Heart right ventricle (tissue), 16 donors: ENCODE data around the gene PALD1. TPM values are rescaled to one million over a fixed set of nuclear protein-coding genes. Genes with fewer than 3 reads are reported as not detected.
A peak's percentile ranks its signal among the peaks of the same experiment; 100 is the strongest.

Experiments
- ATAC-seq, 8 donors: fragments of 200-7000 bp; cut with Tn5 transposase; one replicate each; pipeline ENCODE4 v1.9.1; 2020; ENCODE audit warnings: mild to moderate bottlenecking in 8 of 8, moderate library complexity in 8 of 8, moderate number of reproducible peaks in 1 of 8
- DNase-seq, 2 donors: peaks; one replicate each; pipeline ENCODE4 v3.0.0-alpha.2; 2020
- H3K27ac ChIP-seq, 10 donors: fragments of 200-600 bp; sonication (generic) in 2 of 10; one replicate each; pipeline versions ENCODE4 v1.5.0 to v1.8.0; 2020 to 2022; ENCODE audit warnings: mild to moderate bottlenecking in 3 of 10
- H3K27me3 ChIP-seq, 7 donors: fragments of 200-600 bp; one replicate each; pipeline ENCODE4 v1.8.0; 2021 to 2022; ENCODE audit warnings: mild to moderate bottlenecking in 2 of 7
- H3K36me3 ChIP-seq, 9 donors: fragments of 200-600 bp; sonication (generic) in 1 of 9; one replicate each; pipeline versions ENCODE4 v1.5.0 to v1.8.0; 2020 to 2022; ENCODE audit warnings: mild to moderate bottlenecking in 2 of 9
- H3K4me1 ChIP-seq, 9 donors: fragments of 200-600 bp; sonication (generic) in 1 of 9; one replicate each; pipeline versions ENCODE4 v1.5.0 to v1.8.0; 2020 to 2022; ENCODE audit warnings: mild to moderate bottlenecking in 4 of 9
- H3K4me3 ChIP-seq, 10 donors: fragments of 200-600 bp; sonication (generic) in 2 of 10; one replicate each; pipeline versions ENCODE4 v1.5.0 to v1.8.0; 2020 to 2022; ENCODE audit warnings: mild to moderate bottlenecking in 7 of 10, moderate library complexity in 2 of 10
- H3K9me3 ChIP-seq, 11 donors: fragments of 200-600 bp in 10 of 11; sonication (generic) in 2 of 11; one replicate each; pipeline versions ENCODE4 v1.5.0 to v1.8.0; 2013 to 2022; ENCODE audit warnings: mild to moderate bottlenecking in 2 of 11, control low read depth in 1 of 11, moderate library complexity in 1 of 11
- WGBS, 2 donors: extraction: QIAGEN DNeasy Blood & Tissue Kit; methylation state at CpG; one replicate each; pipeline ENCODE4 v1.1.7; 2013; ENCODE audit warnings: inconsistent platforms in 1 of 2; 5-methylcytosine and 5-hydroxymethylcytosine counted together
- intact Hi-C, 10 donors: fragments of 100-400 bp; cut with DNase I; formaldehyde crosslinking; loops; one replicate each; pipeline versions ENCODE4 v1.11.1 to v1.14.2; 2022
- polyA plus RNA-seq, 2 donors: library from polyadenylated mRNA; stranded (reverse); fragments of 200-250 nt; gene quantifications; one replicate each; pipeline ENCODE4 v1.2.3, GENCODE V29; 2013
- total RNA-seq, 10 donors: library from RNA; stranded (reverse); fragmentation: NEBNext Ultra II Directional in 3 of 10; extraction: Animal tissue kit (Norgen Biotek cat#: 25700) in 3 of 10; gene quantifications; one replicate each; pipeline versions ENCODE4 v1.2.1 to v1.2.4, GENCODE V29; 2021 to 2023
- TF ChIP-seq, protein P1 (sequence below), 9 donors: fragments of 200-600 bp; sonication (generic) in 2 of 9; IDR thresholded peaks; one replicate each; pipeline versions ENCODE4 v1.5.0 to v1.8.0; 2021 to 2022; ENCODE audit warnings: antibody characterized with exemption in 9 of 9, mild to moderate bottlenecking in 5 of 9, moderate library complexity in 1 of 9
- donor health status: Arrhythmogenic right ventricular cardiomyopathy.
- donor health status: ischemic (EF 13 %, LVEDD 7.1; RV severe dilation, severe dysfunction).
- donor health status: healthy with polysubstance abuse.
- donor health status: DM: no; HTN: yes; CAD: no.
- donor health status: DM: no; HTN: no; CAD: no.
- donor health status: ischemic (EF 25% LVEDD 6.9; RV normal size, moderate dysfunction).
- donor health status: ischemic (EF 25% LVEDD 5.7; RV mildly dilated, moderate dysfunction).
- donor health status: healthy.
- donor health status: DM: yes; HTN: yes; CAD: no.
- donor health status: Ischemic cardiomyopathy.
- donor health status: ischemic (EF 35%, LVEDD 5.7; RV mildly dilated, moderate dysfunction).
- donor health status: nonischemic (EF 11% LVEDD 7.7; RV severe dilation, severe dysfunction).
- donor health status: DM: yes; HTN: yes; CAD: no.
- donor health status: PGD.
- donor health status: ischemic (EF 29% LVEDD 5.4; RV normal size, mild dysfunction).
- donor health status: nonischemic (EF 23%, LVEDD 6.1; RV moderate dilation, normal function).

Gene PALD1
- total and polyA plus RNA-seq, 12 donors: 4.1 to 10.3 (median 5.9) TPM

GRCh38 chr10:70442332-70442988 lies 36.1 kb upstream of the PALD1 start:
- intact Hi-C loops: loop anchor here in 1 of 10 donors (10.0 kb wide), 1 partner anchor 442 kb away; the partner anchor contains the start of gene PCBD1
- H3K36me3 ChIP-seq: no peaks in the 10 kb centered on the region
- no peaks in the 10 kb centered on the region for H3K9me3 ChIP-seq
- WGBS, 2 donors: 93 to 95% methylated on average over 6 of the region's 6 CpGs
- H3K27ac ChIP-seq: no peak overlapping the region
- TF ChIP-seq, protein P1, sequence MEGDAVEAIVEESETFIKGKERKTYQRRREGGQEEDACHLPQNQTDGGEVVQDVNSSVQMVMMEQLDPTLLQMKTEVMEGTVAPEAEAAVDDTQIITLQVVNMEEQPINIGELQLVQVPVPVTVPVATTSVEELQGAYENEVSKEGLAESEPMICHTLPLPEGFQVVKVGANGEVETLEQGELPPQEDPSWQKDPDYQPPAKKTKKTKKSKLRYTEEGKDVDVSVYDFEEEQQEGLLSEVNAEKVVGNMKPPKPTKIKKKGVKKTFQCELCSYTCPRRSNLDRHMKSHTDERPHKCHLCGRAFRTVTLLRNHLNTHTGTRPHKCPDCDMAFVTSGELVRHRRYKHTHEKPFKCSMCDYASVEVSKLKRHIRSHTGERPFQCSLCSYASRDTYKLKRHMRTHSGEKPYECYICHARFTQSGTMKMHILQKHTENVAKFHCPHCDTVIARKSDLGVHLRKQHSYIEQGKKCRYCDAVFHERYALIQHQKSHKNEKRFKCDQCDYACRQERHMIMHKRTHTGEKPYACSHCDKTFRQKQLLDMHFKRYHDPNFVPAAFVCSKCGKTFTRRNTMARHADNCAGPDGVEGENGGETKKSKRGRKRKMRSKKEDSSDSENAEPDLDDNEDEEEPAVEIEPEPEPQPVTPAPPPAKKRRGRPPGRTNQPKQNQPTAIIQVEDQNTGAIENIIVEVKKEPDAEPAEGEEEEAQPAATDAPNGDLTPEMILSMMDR (IDR thresholded peaks at IDR 0.05): no peak
- DNase-seq: no peak
- H3K4me3 ChIP-seq: no peak overlapping the region
- no peak for ATAC-seq
- peaks cover 4 to 49% (median 28%) of the 10 kb centered on the region in 7 donors for H3K27me3 ChIP-seq
- H3K4me1 ChIP-seq: peaks cover 6 to 35% (median 22%) of the 10 kb centered on the region in 9 donors

- H3K27ac ChIP-seq: no peak overlapping the region
- H3K27me3 ChIP-seq: peaks cover 4 to 40% (median 26%) of the 10 kb centered on the region in 7 donors
- intact Hi-C loops: loop anchor here in 1 of 10 donors (10.0 kb wide), 1 partner anchor 440 kb away; the partner anchor contains the start of gene PCBD1
- no peak for ATAC-seq
- no peak overlapping the region for H3K4me3 ChIP-seq
- no peak for DNase-seq
- TF ChIP-seq, protein P1 (IDR thresholded peaks at IDR 0.05): no peak
- 94 to 95% methylated on average over 4 of the region's 4 CpGs for WGBS, 2 donors
- H3K36me3 ChIP-seq: no peaks in the 10 kb centered on the region
- no peaks in the 10 kb centered on the region for H3K9me3 ChIP-seq
- H3K4me1 ChIP-seq: peaks cover 6 to 41% (median 24%) of the 10 kb centered on the region in 9 donors
These were observed 33.8 kb upstream of the PALD1 start for GRCh38 chr10:70444744-70445143.

GRCh38 chr10:70445718-70446657 lies 32.6 kb upstream of the PALD1 start:
- WGBS, 2 donors: 47 to 49% methylated on average over 8 of the region's 8 CpGs
- peak in 7 of 8 donors; percentile 25 to 58 (median 46) for ATAC-seq
- peak overlapping the region in 2 of 10 donors; percentile 27 to 31 for H3K27ac ChIP-seq

More at GRCh38 chr10:70445718-70446657, 32.6 kb upstream of the PALD1 start:
- Histone ChIP-seq H3K4me3 (no peak overlapping the region), H3K36me3 (no peaks in the 10 kb centered on the region), H3K9me3 (no peaks in the 10 kb centered on the region), H3K27me3 (peaks cover 0 to 27% (median 14%) of the 10 kb centered on the region in 7 donors), H3K4me1 (peaks cover 0 to 29% (median 16%) of the 10 kb centered on the region in 9 donors)
- intact Hi-C loops: loop anchor here in 1 of 10 donors (10.0 kb wide), 1 partner anchor 439 kb away; the partner anchor contains the start of gene PCBD1
- TF ChIP-seq, protein P1 (IDR thresholded peaks at IDR 0.05): no peak
- no peak for DNase-seq
